ENCODE results near the gene ATXN7L1.

ATXN7L1 gene

GRCh38 chr7:105691680-105692564 is 184.5 kb downstream of the ATXN7L1 start:
- DNase-seq, result peak; percentile 34

GRCh38 chr7:105691082-105691679 is 185.2 kb downstream of the ATXN7L1 start:
- DNase-seq, result no peak

- no peak for DNase-seq
Observed at GRCh38 chr7:105690325-105690945, 186.0 kb downstream of the ATXN7L1 start.

- no peak for DNase-seq
Observed at GRCh38 chr7:105689067-105689819, 187.2 kb downstream of the ATXN7L1 start.

- no peak for DNase-seq
Observed at GRCh38 chr7:105688617-105689016, 187.8 kb downstream of the ATXN7L1 start.

GRCh38 chr7:105685161-105685560 is 191.2 kb downstream of the ATXN7L1 start:
- no peak for DNase-seq

GRCh38 chr7:105682341-105683060 is 193.9 kb downstream of the ATXN7L1 start:
- no peak for DNase-seq

- no peak for DNase-seq
Observed at GRCh38 chr7:105680505-105681187, 195.8 kb downstream of the ATXN7L1 start.

GRCh38 chr7:105678811-105679495 is 197.4 kb downstream of the ATXN7L1 start:
- DNase-seq, result no peak

GRCh38 chr7:105677817-105678573 is 198.4 kb downstream of the ATXN7L1 start:
- DNase-seq, result no peak

GRCh38 chr7:105677410-105677730 is 199.0 kb downstream of the ATXN7L1 start:
- peak; percentile 18 for DNase-seq

GRCh38 chr7:105675934-105676371 is 200.4 kb downstream of the ATXN7L1 start:
- no peak for DNase-seq

GRCh38 chr7:105674200-105674920 is 202.0 kb downstream of the ATXN7L1 start:
- no peak for DNase-seq

- peak; percentile 94 for DNase-seq
Observed at GRCh38 chr7:105673367-105674084, 202.9 kb downstream of the ATXN7L1 start.

GRCh38 chr7:105672801-105673200 is 203.6 kb downstream of the ATXN7L1 start:
- peak; percentile 88 for DNase-seq

- no peak for DNase-seq
Observed at GRCh38 chr7:105666324-105666723, 210.1 kb downstream of the ATXN7L1 start.

GRCh38 chr7:105665684-105666083 is 210.7 kb downstream of the ATXN7L1 start:
- no peak for DNase-seq

GRCh38 chr7:105664816-105665525 is 211.4 kb downstream of the ATXN7L1 start:
- DNase-seq, result peak; percentile 94
